MM.1S (cell line): ENCODE measurements around the gene ARPC5.

Source experiments
- CTCF ChIP-seq: fragments of 300-600 bp; sonication (generic); IDR thresholded peaks from 2 replicates; pipeline ENCODE4 v1.5.1; 2016; ENCODE audit warnings: antibody characterized with exemption, low read length, mixed read lengths
- EZH2 ChIP-seq: fragments of 300-600 bp; sonication (generic); optimal IDR thresholded peaks from 2 replicates; pipeline ENCODE3; 2017; ENCODE audit warnings: low read depth, mild to moderate bottlenecking, antibody characterized with exemption, low read length, mixed read lengths
- EZH2phosphoT487 ChIP-seq: fragments of 300-600 bp; sonication (generic); IDR thresholded peaks from 2 replicates; pipeline ENCODE4 v1.6.1; 2018; ENCODE audit warnings: antibody characterized with exemption, low read length

GRCh38 chr1:183675381-183675780, 39.8 kb upstream of the ARPC5 start:
- TF ChIP-seq CTCF, result no peak
- TF ChIP-seq EZH2, result no peak
- TF ChIP-seq EZH2phosphoT487, result no peak
